Liver (tissue), 9 donors: ENCODE data around the gene TMEM151B. TPM values are rescaled to one million over a fixed set of nuclear protein-coding genes. Genes with fewer than 3 reads are reported as not detected.

ENCODE experiments used
- DNase-seq: peaks from one replicate; pipeline ENCODE4 v3.0.0-alpha.2; 2017; ENCODE audit warnings: low spot score
- H3K27ac ChIP-seq, 2 donors: one replicate each; pipeline ENCODE4 v1.7.0; 2013; ENCODE audit warnings: inconsistent platforms in 2 of 2, low read length in 2 of 2, control low read depth in 1 of 2, low read depth in 1 of 2, mild to moderate bottlenecking in 1 of 2
- H3K27me3 ChIP-seq, 4 donors: one replicate each; pipeline versions ENCODE4 v1.6.1 to v1.7.0; 2013; ENCODE audit warnings: low read length in 3 of 4, inconsistent platforms in 1 of 4, mild to moderate bottlenecking in 1 of 4, moderate library complexity in 1 of 4; ENCODE audit not compliant: control insufficient read depth in 4 of 4, insufficient read depth in 4 of 4
- H3K36me3 ChIP-seq, 4 donors: one replicate each; pipeline versions ENCODE4 v1.6.1 to v1.7.0; 2013; ENCODE audit warnings: low read length in 3 of 4, mild to moderate bottlenecking in 3 of 4, low read depth in 1 of 4, moderate library complexity in 1 of 4; ENCODE audit not compliant: control insufficient read depth in 4 of 4, insufficient read depth in 3 of 4
- H3K4me1 ChIP-seq, 4 donors: one replicate each; pipeline versions ENCODE4 v1.6.1 to v1.7.0; 2013; ENCODE audit warnings: low read length in 3 of 4, mild to moderate bottlenecking in 3 of 4, moderate library complexity in 1 of 4; ENCODE audit not compliant: control insufficient read depth in 4 of 4, insufficient read depth in 4 of 4
- H3K4me3 ChIP-seq, 3 donors: one replicate each; pipeline versions ENCODE4 v1.6.1 to v1.7.0; 2013; ENCODE audit warnings: low read length in 3 of 3, control low read depth in 1 of 3, low read depth in 1 of 3, mild to moderate bottlenecking in 1 of 3
- H3K9ac ChIP-seq, 2 donors: one replicate each; pipeline ENCODE4 v1.7.0; 2013; ENCODE audit warnings: low read length in 2 of 2, mild to moderate bottlenecking in 2 of 2, moderate library complexity in 2 of 2, control low read depth in 1 of 2, low read depth in 1 of 2
- H3K9me3 ChIP-seq, 4 donors: one replicate each; pipeline versions ENCODE4 v1.6.1 to v1.7.0; 2013; ENCODE audit warnings: low read length in 3 of 4; ENCODE audit not compliant: control insufficient read depth in 4 of 4
- EGR1 ChIP-seq, 2 donors: IDR thresholded peaks; 2 replicates each; pipeline ENCODE4 v1.6.1; 2016 to 2018; ENCODE audit warnings: antibody characterized with exemption in 2 of 2, low read depth in 2 of 2
- FOXA2 ChIP-seq: IDR thresholded peaks from 2 replicates; pipeline ENCODE4 v1.6.1; 2016; ENCODE audit warnings: antibody characterized with exemption
- HNF4A ChIP-seq, 2 donors: conservative IDR thresholded peaks; 2 replicates each; pipeline ENCODE4 v1.6.1; 2016; ENCODE audit warnings: antibody characterized with exemption in 2 of 2, mild to moderate bottlenecking in 2 of 2
- HNF4G ChIP-seq: IDR thresholded peaks from 2 replicates; pipeline ENCODE4 v1.6.1; 2016; ENCODE audit warnings: antibody characterized with exemption
- RXRA ChIP-seq, 2 donors: IDR thresholded peaks; 2 replicates each; pipeline ENCODE4 v1.6.1; 2017 to 2018; ENCODE audit warnings: antibody characterized with exemption in 2 of 2, mild to moderate bottlenecking in 1 of 2
- WGBS: extraction: QIAGEN DNeasy Blood & Tissue Kit; methylation state at CpG from one replicate; pipeline ENCODE4 v1.1.7; 2013; 5-methylcytosine and 5-hydroxymethylcytosine counted together
- polyA plus RNA-seq, 2 donors: library from polyadenylated mRNA; stranded (reverse) in 1 of 2; unstranded in 1 of 2; fragments of 200-250 nt in 1 of 2; fragments of >200 nt in 1 of 2; fragmentation: Nextera tagmentation in 1 of 2; extraction: Ambion mirVana in 1 of 2; gene quantifications; one replicate each; pipeline versions ENCODE4 v1.2.1 to v1.2.3, GENCODE V29; 2013 to 2015
- total RNA-seq, 2 donors: library from RNA; depleted of rRNA; stranded (reverse); fragments of >200 nt; gene quantifications; one replicate each; pipeline ENCODE4 v1.2.3, GENCODE V29; 2014
- TF ChIP-seq, protein P1 (sequence below): fragments of 150-350 bp; IDR thresholded peaks from 2 replicates; pipeline ENCODE4 v1.5.1; 2017; ENCODE audit warnings: improper control_type of control experiment, low read depth, low read length; ENCODE audit not compliant: missing input control
- TF ChIP-seq, protein P2 (sequence below): IDR thresholded peaks from 2 replicates; pipeline ENCODE4 v1.6.1; 2016; ENCODE audit warnings: antibody characterized with exemption
- TF ChIP-seq, protein P3 (sequence below): IDR thresholded peaks from 2 replicates; pipeline ENCODE4 v1.6.1; 2016; ENCODE audit warnings: antibody characterized with exemption
- TF ChIP-seq, protein P4 (sequence below): IDR thresholded peaks from 2 replicates; pipeline ENCODE4 v1.6.1; 2016; ENCODE audit warnings: antibody characterized with exemption
- TF ChIP-seq, protein P5 (sequence below): IDR thresholded peaks from 2 replicates; pipeline ENCODE4 v1.6.1; 2016; ENCODE audit warnings: antibody characterized with exemption, mild to moderate bottlenecking
- donor health status: healthy.
- donor health status: healthy.
- donor health status: healthy.
- donor health status: healthy.
- donor health status: healthy.

TMEM151B gene
- total and polyA plus RNA-seq, 4 donors: not detected

DNA sequence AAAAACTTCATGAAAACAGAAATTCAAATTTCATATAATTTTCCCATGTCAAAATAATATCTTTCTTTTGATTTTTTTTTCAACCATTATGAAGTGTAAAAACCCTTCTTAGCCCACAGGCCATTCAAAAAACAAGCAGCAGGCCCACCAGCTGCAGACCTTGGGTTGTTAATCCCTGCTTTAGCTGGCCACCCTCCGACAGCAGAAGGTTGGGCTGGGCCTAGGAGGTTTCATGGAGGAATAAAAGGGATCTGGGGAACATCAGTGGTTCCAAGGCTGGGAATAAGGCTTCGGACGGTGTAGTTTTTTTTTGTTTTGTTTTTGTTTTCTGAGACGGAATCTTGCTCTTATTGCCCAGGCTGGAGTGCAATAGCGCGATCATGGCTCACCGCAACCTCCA is 26.9 kb upstream of the TMEM151B start (continued):
- TF ChIP-seq, protein P1, sequence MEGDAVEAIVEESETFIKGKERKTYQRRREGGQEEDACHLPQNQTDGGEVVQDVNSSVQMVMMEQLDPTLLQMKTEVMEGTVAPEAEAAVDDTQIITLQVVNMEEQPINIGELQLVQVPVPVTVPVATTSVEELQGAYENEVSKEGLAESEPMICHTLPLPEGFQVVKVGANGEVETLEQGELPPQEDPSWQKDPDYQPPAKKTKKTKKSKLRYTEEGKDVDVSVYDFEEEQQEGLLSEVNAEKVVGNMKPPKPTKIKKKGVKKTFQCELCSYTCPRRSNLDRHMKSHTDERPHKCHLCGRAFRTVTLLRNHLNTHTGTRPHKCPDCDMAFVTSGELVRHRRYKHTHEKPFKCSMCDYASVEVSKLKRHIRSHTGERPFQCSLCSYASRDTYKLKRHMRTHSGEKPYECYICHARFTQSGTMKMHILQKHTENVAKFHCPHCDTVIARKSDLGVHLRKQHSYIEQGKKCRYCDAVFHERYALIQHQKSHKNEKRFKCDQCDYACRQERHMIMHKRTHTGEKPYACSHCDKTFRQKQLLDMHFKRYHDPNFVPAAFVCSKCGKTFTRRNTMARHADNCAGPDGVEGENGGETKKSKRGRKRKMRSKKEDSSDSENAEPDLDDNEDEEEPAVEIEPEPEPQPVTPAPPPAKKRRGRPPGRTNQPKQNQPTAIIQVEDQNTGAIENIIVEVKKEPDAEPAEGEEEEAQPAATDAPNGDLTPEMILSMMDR: no peak
- no peak for TF ChIP-seq HNF4G

DNA sequence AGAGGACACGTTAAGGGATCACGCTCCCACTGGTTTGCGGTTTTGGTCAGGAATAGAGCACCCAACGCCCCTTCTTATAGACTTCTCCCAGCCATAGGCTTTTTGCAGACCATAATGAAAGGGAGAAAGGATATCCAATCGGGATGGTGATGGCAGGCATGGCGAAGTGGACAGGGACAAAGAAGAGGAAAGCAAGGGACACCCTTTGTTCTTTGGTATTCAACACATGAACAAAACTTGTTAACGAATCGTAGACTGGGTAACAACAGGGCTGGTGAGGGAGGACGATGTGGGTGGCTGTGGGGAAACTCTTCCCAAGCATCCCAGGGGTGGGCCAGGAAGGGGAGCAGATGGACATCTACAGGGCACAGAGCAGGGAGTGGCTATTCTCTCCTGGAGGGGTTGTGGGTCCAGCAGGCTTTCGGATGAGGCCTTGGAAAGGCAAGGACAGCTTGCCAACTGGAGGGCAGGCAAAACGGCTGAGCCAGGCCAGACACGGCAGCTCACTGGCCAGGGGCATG is 24.8 kb upstream of the TMEM151B start:
- whole genome bisulfite sequencing: 75% methylated on average over 12 of the region's 12 CpGs
- H3K9ac ChIP-seq: peak overlapping the region; percentile 32 to 93
- TF ChIP-seq, protein P2, sequence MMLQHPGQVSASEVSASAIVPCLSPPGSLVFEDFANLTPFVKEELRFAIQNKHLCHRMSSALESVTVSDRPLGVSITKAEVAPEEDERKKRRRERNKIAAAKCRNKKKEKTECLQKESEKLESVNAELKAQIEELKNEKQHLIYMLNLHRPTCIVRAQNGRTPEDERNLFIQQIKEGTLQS: no peak
- no peak for TF ChIP-seq HNF4G
- TF ChIP-seq, protein P3, sequence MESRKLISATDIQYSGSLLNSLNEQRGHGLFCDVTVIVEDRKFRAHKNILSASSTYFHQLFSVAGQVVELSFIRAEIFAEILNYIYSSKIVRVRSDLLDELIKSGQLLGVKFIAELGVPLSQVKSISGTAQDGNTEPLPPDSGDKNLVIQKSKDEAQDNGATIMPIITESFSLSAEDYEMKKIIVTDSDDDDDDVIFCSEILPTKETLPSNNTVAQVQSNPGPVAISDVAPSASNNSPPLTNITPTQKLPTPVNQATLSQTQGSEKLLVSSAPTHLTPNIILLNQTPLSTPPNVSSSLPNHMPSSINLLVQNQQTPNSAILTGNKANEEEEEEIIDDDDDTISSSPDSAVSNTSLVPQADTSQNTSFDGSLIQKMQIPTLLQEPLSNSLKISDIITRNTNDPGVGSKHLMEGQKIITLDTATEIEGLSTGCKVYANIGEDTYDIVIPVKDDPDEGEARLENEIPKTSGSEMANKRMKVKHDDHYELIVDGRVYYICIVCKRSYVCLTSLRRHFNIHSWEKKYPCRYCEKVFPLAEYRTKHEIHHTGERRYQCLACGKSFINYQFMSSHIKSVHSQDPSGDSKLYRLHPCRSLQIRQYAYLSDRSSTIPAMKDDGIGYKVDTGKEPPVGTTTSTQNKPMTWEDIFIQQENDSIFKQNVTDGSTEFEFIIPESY: no peak
- TF ChIP-seq EGR1 (IDR thresholded peaks at IDR 0.05; ENCODE audit: low read depth in 2 of 2): no peak
- TF ChIP-seq, protein P4, sequence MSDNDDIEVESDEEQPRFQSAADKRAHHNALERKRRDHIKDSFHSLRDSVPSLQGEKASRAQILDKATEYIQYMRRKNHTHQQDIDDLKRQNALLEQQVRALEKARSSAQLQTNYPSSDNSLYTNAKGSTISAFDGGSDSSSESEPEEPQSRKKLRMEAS: no peak
- TF ChIP-seq, protein P5, sequence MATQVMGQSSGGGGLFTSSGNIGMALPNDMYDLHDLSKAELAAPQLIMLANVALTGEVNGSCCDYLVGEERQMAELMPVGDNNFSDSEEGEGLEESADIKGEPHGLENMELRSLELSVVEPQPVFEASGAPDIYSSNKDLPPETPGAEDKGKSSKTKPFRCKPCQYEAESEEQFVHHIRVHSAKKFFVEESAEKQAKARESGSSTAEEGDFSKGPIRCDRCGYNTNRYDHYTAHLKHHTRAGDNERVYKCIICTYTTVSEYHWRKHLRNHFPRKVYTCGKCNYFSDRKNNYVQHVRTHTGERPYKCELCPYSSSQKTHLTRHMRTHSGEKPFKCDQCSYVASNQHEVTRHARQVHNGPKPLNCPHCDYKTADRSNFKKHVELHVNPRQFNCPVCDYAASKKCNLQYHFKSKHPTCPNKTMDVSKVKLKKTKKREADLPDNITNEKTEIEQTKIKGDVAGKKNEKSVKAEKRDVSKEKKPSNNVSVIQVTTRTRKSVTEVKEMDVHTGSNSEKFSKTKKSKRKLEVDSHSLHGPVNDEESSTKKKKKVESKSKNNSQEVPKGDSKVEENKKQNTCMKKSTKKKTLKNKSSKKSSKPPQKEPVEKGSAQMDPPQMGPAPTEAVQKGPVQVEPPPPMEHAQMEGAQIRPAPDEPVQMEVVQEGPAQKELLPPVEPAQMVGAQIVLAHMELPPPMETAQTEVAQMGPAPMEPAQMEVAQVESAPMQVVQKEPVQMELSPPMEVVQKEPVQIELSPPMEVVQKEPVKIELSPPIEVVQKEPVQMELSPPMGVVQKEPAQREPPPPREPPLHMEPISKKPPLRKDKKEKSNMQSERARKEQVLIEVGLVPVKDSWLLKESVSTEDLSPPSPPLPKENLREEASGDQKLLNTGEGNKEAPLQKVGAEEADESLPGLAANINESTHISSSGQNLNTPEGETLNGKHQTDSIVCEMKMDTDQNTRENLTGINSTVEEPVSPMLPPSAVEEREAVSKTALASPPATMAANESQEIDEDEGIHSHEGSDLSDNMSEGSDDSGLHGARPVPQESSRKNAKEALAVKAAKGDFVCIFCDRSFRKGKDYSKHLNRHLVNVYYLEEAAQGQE: no peak
- TF ChIP-seq FOXA2: no peak
- TF ChIP-seq, protein P1: no peak
- TF ChIP-seq RXRA (IDR thresholded peaks at IDR 0.05): no peak
- no peak for TF ChIP-seq HNF4A (conservative IDR thresholded peaks at IDR 0.05)
- no peaks in the 10 kb centered on the region for H3K9me3 ChIP-seq
- H3K4me1 ChIP-seq: peaks cover 5 to 25% (median 20%) of the 10 kb centered on the region in 4 donors
- no peaks in the 10 kb centered on the region for H3K27me3 ChIP-seq
- peak overlapping the region; percentile 99 to 100 for H3K27ac ChIP-seq
- peak overlapping the region; percentile 28 to 74 (median 48) for H3K4me3 ChIP-seq
- no peak for DNase-seq
- peaks cover 2 to 18% (median 13%) of the 10 kb centered on the region in 4 donors for H3K36me3 ChIP-seq
